Endodermal cell (in vitro differentiated cells): ENCODE results near the gene PSMB5. TPM values are rescaled to one million over a fixed set of nuclear protein-coding genes. Genes with fewer than 3 reads are reported as not detected.

Experiments
- DNase-seq: peaks from one replicate; pipeline ENCODE4 v3.0.0-alpha.2; 2017
- H3K27ac ChIP-seq: 2 replicates; pipeline ENCODE4 v1.5.1; 2013; ENCODE audit warnings: mild to moderate bottlenecking, low read depth, low read length, moderate library complexity
- H3K27me3 ChIP-seq: 2 replicates; pipeline ENCODE4 v1.6.1; 2013; ENCODE audit warnings: mild to moderate bottlenecking, low read length, moderate library complexity; ENCODE audit not compliant: insufficient read depth, control insufficient read depth, poor library complexity, severe bottlenecking
- H3K36me3 ChIP-seq: 2 replicates; pipeline ENCODE4 v1.7.0; 2013; ENCODE audit warnings: mild to moderate bottlenecking, low read length, moderate library complexity; ENCODE audit not compliant: control insufficient read depth, insufficient read depth
- H3K4me1 ChIP-seq: one replicate; pipeline ENCODE4 v1.7.0; 2013; ENCODE audit warnings: low read length; ENCODE audit not compliant: control insufficient read depth, insufficient read depth
- H3K4me3 ChIP-seq: 2 replicates; pipeline ENCODE4 v1.5.1; 2013; ENCODE audit warnings: mild to moderate bottlenecking, low read length, moderate library complexity
- H3K9ac ChIP-seq: 2 replicates; pipeline ENCODE4 v1.6.1; 2013; ENCODE audit warnings: mild to moderate bottlenecking, low read length, moderate library complexity; ENCODE audit not compliant: poor library complexity, severe bottlenecking; ENCODE audit errors: extremely low read depth
- H3K9me3 ChIP-seq: 2 replicates; pipeline ENCODE4 v1.6.1; 2013; ENCODE audit warnings: mild to moderate bottlenecking, low read length, moderate library complexity; ENCODE audit not compliant: control insufficient read depth
- H3K27ac Mint-ChIP-seq: 2 replicates; pipeline ENCODE4 v1.8.0; 2020; ENCODE audit warnings: mixed read lengths
- H3K27me3 Mint-ChIP-seq: 2 replicates; pipeline ENCODE4 v1.8.0; 2021; ENCODE audit warnings: mild to moderate bottlenecking, mixed read lengths; ENCODE audit not compliant: insufficient read depth
- H3K36me3 Mint-ChIP-seq: 2 replicates; pipeline ENCODE4 v1.8.0; 2020; ENCODE audit warnings: low read depth, mixed read lengths
- H3K4me1 Mint-ChIP-seq: 2 replicates; pipeline ENCODE4 v1.8.0; 2020; ENCODE audit warnings: mixed read lengths
- H3K4me3 Mint-ChIP-seq: 2 replicates; pipeline ENCODE4 v1.8.0; 2020; ENCODE audit warnings: mild to moderate bottlenecking, moderate library complexity, mixed read lengths
- H3K9me3 Mint-ChIP-seq: 2 replicates; pipeline ENCODE4 v1.8.0; 2020; ENCODE audit warnings: mild to moderate bottlenecking, mixed read lengths
- WGBS, 2 experiments: methylation state at CpG; one replicate each; pipeline versions ENCODE4 v1.1.5 to v1.1.7; 2013; ENCODE audit warnings: missing lambda C conversion rate in 2 of 2, mixed read lengths in 1 of 2; ENCODE audit not compliant: insufficient coverage in 1 of 2, insufficient read length in 1 of 2; 5-methylcytosine and 5-hydroxymethylcytosine counted together
- total RNA-seq, 2 donors: library from RNA; stranded (reverse); fragmentation: NEBNext Ultra II Directional in 1 of 2; extraction: Animal tissue kit (Norgen Biotek cat#: 25700) in 1 of 2; gene quantifications; 2 replicates in 1 of 2; 3 replicates in 1 of 2; pipeline ENCODE4 v1.2.1, GENCODE V29; 2021
- TF ChIP-seq, protein P1 (sequence below): fragments of 200-600 bp; sonication (generic); conservative IDR thresholded peaks from 2 replicates; pipeline ENCODE4 v1.5.0; 2021; ENCODE audit warnings: antibody characterized with exemption, mild to moderate bottlenecking

The PSMB5 gene
- total RNA-seq, 2 donors from 2014 or later = 227 to 257 TPM

DNA sequence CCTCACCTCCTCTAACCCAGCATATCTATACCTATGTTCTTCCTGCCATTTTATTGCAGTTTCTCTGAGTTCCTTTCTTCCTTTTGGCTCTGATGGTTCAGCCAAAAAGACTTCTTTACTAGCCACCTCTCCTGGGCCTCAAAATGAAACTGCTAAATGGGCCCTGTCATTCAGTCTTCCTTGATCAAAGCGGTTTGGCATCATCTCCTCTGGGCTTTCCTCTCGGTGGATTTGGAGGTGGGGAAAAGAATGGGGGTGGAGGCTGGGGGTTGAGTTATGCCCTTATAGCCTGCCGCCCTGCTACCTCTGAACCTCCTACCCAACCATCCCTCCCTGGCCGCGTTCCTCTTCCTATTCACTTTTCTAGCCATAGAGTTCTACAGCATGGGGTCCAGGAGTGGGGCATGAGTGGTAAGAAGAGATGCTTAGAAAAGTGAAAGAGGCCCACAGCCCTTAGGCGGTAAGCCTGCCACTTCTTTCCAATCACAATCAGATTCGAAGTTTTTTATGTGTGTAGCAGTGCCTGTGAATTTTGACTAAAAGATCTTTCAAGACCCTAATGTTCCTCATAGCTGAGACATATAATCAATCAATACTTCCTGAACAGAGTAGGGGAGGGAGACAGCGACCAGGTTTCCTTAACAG, 54.8 kb downstream of the PSMB5 start:
- Histone ChIP-seq H3K27me3 (no peaks in the 10 kb centered on the region), H3K4me1 (peaks cover 26% of the 10 kb centered on the region), H3K9me3 (no peaks in the 10 kb centered on the region), H3K9ac (peak overlapping the region; percentile 91), H3K4me3 (peak overlapping the region; percentile 88), H3K36me3 (peaks cover 26% of the 10 kb centered on the region), H3K27ac (peak overlapping the region; percentile 42)
- H3K36me3 Mint-ChIP-seq = peaks cover 28% of the 10 kb centered on the region
- DNase-seq = no peak
- TF ChIP-seq, protein P1, sequence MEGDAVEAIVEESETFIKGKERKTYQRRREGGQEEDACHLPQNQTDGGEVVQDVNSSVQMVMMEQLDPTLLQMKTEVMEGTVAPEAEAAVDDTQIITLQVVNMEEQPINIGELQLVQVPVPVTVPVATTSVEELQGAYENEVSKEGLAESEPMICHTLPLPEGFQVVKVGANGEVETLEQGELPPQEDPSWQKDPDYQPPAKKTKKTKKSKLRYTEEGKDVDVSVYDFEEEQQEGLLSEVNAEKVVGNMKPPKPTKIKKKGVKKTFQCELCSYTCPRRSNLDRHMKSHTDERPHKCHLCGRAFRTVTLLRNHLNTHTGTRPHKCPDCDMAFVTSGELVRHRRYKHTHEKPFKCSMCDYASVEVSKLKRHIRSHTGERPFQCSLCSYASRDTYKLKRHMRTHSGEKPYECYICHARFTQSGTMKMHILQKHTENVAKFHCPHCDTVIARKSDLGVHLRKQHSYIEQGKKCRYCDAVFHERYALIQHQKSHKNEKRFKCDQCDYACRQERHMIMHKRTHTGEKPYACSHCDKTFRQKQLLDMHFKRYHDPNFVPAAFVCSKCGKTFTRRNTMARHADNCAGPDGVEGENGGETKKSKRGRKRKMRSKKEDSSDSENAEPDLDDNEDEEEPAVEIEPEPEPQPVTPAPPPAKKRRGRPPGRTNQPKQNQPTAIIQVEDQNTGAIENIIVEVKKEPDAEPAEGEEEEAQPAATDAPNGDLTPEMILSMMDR = no peak
- peaks cover 18% of the 10 kb centered on the region for H3K27me3 Mint-ChIP-seq
- WGBS, 2 experiments = 47 to 69% methylated on average over 3 to 4 of the region's 8 CpGs
- peaks cover 43% of the 10 kb centered on the region for H3K4me1 Mint-ChIP-seq
- H3K4me3 Mint-ChIP-seq = no peak overlapping the region
- H3K27ac Mint-ChIP-seq = peak overlapping the region; percentile 63
- H3K9me3 Mint-ChIP-seq = no peaks in the 10 kb centered on the region

DNA sequence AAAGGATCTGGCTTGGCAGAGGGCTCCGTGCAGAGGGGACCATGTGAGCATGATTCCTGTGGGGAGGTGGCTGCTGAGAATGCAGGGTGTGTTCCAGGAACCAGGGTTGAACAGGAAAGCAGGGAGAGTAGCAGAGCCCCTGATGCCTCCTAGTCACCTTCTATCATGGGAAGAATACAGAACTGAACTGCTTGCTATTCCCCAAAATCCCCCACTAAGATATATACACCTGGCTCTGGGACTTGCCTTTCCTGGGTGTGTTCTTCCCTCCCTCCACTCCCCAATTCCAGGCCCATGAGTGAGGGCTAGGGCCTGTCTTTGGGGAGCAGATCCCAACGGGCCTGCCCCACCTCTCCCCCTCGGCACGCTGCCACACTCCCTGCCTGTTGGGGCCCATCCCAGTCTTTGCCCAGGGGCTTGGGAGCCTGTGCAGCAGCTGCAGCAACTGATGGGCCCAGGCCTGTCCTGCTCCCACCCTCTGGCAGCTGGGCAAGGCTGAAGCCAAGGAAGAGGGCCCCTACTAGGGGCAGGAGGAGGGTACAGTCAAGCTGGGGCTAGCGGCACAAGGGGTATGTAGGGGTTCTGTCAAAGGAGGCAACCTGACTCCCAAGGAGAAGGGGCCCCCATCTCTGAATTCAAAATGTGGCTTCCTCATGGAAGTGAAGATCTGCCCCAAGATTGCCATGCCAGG, 55.6 kb downstream of the PSMB5 start:
- Mint-ChIP-seq H3K4me3 (no peak overlapping the region), H3K4me1 (peaks cover 43% of the 10 kb centered on the region), H3K36me3 (peaks cover 34% of the 10 kb centered on the region), H3K27ac (peak overlapping the region; percentile 98), H3K27me3 (peaks cover 18% of the 10 kb centered on the region), H3K9me3 (no peaks in the 10 kb centered on the region)
- TF ChIP-seq, protein P1 = no peak
- Histone ChIP-seq H3K9me3 (no peaks in the 10 kb centered on the region), H3K27me3 (no peaks in the 10 kb centered on the region), H3K9ac (no peak overlapping the region), H3K36me3 (peaks cover 34% of the 10 kb centered on the region), H3K4me1 (peaks cover 26% of the 10 kb centered on the region), H3K4me3 (peak overlapping the region; percentile 88), H3K27ac (peak overlapping the region; percentile 89)
- no peak for DNase-seq
- whole genome bisulfite sequencing, 2 experiments = 67 to 84% methylated on average over 1 to 5 of the region's 5 CpGs

DNA sequence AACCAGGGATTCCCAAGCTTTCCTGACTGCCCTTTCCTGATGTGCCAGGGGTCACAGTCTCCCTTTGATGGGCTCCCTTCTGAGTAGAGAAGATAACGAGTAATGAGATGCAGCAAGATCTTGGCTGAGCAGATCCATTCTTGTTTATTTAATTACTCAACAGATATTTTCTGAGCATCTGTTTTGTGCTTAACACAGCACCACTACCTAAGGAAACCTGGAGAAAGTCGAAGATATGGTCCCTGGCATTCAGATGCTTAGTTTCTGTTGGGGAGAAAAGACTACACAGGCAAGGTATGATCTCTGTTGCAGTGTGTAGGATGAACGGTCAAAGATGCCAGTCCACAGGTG, 56.2 kb downstream of the PSMB5 start:
- H3K36me3 ChIP-seq = peaks cover 39% of the 10 kb centered on the region
- H3K4me3 Mint-ChIP-seq = no peak overlapping the region
- H3K9me3 Mint-ChIP-seq = no peaks in the 10 kb centered on the region
- no peaks in the 10 kb centered on the region for H3K27me3 ChIP-seq
- peak overlapping the region; percentile 89 for H3K27ac ChIP-seq
- peaks cover 41% of the 10 kb centered on the region for H3K36me3 Mint-ChIP-seq
- H3K9ac ChIP-seq = peak overlapping the region; percentile 62
- peaks cover 47% of the 10 kb centered on the region for H3K4me1 Mint-ChIP-seq
- H3K27me3 Mint-ChIP-seq = peaks cover 18% of the 10 kb centered on the region
- peak overlapping the region; percentile 88 for H3K4me3 ChIP-seq
- 67 to 84% methylated on average over 1 to 3 of the region's 3 CpGs for WGBS, 2 experiments
- DNase-seq = no peak
- H3K4me1 ChIP-seq = peaks cover 26% of the 10 kb centered on the region
- no peaks in the 10 kb centered on the region for H3K9me3 ChIP-seq
- TF ChIP-seq, protein P1 = no peak
- H3K27ac Mint-ChIP-seq = peak overlapping the region; percentile 98
